Measurements from ENCODE around the gene COBL.

The COBL gene

DNA sequence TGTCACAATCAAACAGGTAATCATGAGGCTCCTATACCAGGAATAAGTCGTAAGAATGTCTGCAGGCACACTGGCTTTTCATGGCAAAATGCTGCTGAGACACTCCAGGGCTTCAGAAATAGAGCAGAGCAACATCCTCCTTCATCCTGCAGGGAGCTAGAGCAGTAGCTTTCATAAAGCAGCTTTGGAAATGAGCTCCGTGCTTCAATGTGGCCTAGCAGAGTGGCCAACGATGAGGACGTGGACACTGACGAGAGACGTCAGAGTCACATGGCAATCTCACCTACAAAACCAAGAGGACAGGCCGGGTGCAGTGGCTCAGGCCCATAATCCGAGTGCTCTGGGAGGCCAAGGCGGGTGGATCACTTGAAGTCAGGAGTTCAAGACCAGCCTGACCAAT lies 9.8 kb downstream of the COBL start:
- DNase-seq (ENCODE audit: low read depth), result no peak

- DNase-seq (ENCODE audit: low read depth), result no peak
Observed at GRCh38 chr7:51304729-51305128, 11.9 kb downstream of the COBL start.

DNA sequence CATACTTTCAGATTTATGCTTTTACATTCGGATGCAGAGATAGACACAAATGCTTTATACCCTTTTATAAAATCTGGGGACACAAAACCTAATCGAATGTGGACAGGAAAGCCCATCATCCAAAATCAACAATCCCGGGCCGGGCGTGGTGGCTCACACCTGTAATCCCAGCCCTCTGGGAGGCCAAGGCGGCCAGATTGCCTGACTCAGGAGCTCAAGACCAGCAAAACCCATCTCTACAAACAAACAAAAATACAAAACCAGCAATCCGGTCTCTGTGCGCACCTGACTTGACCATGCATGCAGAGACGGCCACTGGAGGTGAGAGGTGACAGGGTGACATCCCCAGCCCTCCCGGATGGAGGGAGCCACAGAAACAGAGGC lies 13.5 kb downstream of the COBL start:
- DNase-seq (ENCODE audit: low read depth), result no peak

DNA sequence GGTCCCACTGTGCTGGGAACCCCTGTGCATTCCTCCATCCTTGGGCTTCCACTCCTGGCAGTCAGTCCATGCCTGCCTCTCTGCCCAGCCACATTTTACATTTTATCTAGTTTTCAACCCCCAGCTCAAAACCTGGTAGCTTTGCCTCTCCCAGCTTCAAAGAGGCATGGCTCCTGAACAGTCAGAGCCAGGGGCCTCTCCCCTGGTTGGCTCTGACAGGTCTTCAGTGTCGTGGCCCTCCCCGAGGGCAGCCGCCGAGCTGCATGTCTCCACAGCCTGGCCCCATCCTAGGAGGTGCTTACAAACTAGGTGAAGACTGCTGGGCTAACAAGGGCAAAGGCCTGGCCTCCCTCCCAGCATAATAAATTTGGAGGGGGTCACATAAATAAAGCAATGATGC lies 14.8 kb downstream of the COBL start:
- no peak for DNase-seq (ENCODE audit: low read depth)

DNA sequence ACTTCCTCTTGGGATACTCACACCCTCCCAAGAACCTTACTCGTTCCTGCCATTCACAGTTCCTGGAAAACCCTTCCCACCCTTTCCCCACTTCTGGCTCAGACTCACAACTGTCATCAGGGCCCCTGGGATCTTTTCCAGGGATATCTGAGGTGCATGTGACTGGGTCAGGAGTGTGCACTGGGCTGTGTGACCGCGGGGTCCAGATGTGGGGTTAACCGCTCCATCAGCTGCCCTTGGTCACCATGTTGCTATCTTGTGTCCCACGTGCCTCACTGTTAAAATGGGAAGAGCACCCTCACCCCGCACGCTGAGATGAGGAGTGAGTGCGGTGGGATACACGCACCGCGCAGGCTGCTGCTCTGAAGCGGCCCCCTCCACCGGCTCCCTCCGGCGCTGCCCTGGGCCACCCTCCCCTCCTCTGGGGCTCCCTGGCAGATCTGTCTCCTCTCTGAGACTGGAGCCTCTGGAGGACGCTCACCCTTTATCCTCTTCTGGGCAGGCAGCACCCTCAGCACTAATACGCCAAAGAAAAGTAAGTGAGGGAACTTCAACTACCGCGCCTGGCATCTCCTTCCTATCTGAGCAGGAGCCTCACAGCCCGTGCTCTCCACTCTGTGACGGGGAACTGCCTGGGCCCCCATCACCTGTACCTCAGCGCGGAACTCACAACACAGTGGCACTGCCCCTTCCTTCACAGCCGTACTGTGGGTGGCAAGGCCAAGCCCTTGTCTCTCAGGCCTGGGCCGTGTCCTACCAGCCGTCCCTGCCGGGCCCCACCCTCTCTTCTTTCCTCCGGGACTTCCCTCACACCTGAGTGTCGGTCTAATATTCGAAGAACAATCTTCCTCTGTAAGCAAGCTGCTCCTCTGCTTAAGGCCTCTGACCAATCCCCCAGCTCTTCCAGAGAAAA lies 15.6 kb downstream of the COBL start:
- no peak for DNase-seq (ENCODE audit: low read depth)

DNA sequence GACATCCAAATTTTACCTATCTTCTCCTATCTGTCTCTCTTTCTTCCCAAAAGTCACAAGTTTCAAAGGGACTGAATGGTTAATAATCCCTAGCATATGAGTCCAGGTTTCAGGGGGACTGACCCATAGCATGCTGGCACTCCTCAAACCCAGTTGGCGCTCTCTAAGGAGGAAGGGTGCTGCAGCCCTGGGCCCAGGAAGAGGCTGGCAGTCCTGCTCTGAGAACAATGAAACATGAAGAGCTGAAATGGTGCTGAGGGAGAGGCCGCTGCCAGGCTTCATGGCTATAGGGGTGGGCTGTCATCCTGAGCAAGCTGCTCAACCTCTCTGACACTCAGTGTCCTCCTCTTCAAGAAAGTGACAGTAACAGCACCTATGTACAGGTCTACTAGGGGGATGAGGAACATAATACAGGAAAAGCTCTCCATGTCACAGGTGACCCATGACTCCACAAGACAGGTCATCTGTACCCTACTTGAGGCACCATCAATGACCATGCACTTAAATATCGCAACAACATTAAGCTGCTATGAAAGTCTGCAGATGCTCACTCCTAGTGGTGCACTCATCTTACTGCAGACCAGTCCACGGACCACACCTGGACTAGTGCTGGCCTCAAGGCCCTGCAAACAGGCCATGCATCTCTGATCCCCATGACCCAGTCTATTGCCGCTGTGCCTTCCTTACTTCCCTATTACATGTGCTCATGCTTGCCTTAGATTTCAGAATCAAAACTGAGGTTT lies 17.0 kb downstream of the COBL start:
- DNase-seq (ENCODE audit: low read depth), result no peak

- no peak for DNase-seq (ENCODE audit: low read depth)
Observed at GRCh38 chr7:51298912-51299311, 17.7 kb downstream of the COBL start.

DNA sequence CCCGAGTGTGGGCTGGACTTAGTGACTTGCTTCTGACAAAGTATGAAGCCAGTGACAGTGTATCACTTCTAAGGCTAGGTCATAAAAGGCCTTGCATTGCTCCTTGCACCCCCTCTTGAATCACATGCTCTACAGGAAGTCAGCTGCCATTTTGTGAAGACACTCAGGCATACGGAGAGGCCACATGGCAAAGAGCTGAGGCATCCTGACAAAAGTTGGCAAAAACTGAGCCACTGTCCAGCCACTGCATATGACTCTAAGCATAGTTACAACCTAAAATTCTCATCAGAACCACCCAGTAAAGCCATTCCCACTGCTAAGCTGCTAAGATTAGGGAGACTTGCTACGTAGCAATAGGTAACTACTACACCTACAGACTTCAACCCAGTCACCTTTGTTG lies 18.6 kb downstream of the COBL start:
- DNase-seq (ENCODE audit: low read depth), result no peak

- DNase-seq (ENCODE audit: low read depth), result no peak
Observed at GRCh38 chr7:51295440-51296245, 21.0 kb downstream of the COBL start.

DNA sequence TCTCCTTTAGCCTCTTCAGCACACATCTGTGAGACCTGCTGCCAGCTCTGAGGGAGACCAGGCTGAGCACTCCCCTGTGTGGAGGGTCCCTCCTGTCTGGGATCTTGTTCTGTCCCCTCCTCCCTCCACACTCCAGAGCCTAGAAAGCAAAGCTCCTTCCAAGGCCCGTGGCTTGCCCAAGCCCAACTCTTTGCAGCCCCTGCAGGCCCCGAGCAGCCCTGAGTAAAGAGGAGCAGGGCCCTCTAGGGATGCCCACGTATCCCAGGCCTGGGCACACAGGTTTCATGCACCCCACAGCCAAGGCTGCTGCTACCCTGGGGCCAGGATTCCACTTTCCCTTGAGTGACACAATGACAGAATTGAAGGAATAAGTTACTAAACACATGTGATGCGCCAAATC lies 24.0 kb downstream of the COBL start:
- DNase-seq (ENCODE audit: low read depth), result no peak

DNA sequence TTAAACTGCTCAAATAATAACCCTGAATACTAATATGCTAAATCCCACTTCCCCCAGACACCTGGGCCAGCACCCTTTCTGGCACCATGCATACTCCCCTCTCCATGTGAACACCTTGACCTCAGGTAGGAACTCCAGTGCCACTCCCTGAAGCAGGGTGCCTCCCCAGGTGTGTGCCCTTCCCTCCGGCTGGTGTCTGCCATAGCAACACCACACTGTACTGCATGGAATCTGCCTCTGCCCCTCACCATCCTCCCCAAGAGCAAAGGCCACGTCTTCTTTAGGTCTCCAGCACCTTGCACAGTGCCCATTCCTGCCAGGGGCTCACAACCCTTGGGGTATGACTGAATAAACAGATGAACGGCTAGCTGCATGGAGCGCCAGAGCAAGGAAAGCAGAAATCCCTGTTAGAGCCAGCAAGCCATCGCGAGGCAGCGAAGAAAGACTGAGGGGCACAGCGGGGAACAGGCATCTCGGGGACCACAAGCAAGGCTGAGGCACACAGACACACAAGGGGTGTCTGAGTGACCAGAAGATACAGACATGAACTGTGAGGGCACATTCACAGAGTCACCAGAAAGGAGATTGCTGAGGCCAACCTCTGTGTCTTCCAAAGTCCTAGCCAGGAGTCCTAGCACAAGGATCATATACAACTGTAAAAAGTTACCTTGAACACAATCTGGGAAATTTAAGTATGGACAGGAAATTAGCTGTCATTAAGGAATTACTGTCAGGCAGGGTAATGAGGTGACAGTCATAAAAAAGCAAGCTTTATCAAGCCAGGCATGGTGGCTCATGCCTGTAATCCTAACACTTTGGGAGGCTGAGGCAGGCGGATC lies 25.7 kb downstream of the COBL start:
- no peak for DNase-seq (ENCODE audit: low read depth)

GRCh38 chr7:51290304-51290637 lies 26.3 kb downstream of the COBL start:
- no peak for DNase-seq (ENCODE audit: low read depth)

GRCh38 chr7:51289623-51290303 lies 26.8 kb downstream of the COBL start:
- DNase-seq (ENCODE audit: low read depth), result no peak

DNA sequence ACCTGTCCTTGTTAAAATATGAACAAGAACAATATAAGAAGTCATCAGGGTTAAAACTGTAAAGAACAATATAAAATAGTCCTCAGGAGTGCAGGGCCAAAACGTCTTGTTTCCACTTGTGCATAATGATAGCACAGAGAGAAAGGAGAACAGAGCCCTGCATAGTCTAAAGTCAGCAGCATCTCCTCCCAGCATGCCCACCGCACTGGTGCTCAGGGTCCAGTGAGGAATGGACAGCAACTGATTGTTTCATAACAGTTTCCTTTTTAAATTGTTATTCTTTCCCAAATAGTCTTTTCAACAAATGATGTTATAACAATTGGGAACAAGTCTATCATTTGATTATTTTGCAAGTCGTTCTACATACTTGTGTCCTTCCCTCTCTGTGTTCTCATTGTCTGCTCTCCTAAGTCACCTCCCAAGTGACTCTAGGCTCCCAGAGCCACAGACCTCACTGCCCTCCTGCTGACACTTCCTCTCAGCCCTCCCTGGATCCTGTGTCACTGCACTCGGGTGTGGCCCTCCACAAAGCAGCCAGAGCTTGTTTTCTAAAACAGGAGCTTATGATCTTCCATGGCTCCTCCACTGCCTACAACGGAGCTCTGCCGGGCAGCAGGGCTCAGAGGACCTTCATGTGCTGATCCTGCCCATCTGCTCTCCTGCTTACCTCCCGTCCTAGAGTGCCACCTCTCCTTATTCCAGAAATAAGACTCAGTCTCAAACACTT lies 27.6 kb downstream of the COBL start:
- no peak for DNase-seq (ENCODE audit: low read depth)

DNA sequence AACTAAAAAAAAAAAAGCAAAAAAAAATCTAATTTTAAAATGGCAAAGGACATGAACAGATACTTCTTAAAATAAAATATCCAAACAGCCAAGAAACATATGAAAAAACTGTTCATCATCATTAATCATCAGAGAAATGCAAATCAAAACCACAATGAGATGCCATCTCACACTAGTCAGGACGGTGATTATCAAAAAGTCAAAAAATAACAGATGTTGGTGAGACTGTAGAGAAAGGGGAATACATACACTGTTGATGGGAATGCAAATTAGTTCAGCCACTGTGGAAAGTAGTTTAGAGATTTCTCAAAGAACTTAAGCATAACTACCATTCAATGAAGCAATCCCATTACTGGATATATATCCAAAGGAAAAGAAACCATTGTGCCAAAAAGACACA lies 30.2 kb downstream of the COBL start:
- no peak for DNase-seq (ENCODE audit: low read depth)

DNA sequence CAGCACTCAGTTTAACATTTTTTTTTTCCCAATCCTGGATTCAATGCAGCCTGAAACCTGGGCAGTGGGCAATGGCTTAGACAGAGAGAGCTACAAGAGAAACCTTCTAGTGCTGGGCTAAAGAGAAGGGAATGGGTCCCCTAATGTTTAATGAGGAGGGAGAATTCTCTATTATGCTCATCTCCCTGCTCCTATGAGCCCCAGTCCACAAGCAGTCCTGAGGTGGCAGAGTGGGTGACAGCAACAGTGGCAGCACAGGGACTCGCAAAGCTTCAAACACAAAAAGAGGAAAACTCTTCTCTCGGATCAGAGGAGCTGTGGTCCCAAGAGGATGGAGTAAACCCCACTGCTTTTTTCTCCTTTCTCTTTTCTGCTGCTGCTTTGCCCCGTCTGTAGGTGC lies 36.5 kb downstream of the COBL start:
- DNase-seq (ENCODE audit: low read depth), result no peak

DNA sequence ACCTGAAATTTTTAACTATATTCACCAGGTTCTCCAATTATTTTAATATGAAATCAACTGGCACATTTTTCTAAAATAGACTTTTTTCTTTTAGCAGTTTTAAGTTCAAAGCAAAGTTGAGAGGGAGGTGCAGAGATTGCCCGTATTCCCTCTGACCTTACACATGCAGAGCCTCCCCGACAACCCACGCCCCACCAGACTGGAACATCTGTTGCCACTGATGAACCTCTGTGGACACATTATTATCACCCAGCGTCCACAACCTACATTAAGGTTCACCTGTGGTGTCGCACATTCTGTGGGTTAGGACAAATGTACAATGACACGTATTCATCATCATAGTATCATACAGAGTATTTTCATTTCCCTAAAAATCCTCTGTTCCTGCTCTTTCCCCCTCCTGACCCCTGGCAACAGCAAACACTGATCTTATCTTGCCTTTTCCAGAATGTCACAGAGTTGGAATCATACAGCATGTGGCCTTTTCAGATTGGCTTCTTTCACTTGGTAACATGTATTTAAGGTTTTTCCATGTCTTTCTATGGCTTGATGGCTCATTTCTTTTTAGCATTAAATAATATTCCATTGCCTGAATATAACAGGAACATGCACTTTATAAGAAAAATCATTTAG lies 37.1 kb downstream of the COBL start:
- DNase-seq (ENCODE audit: low read depth), result no peak

DNA sequence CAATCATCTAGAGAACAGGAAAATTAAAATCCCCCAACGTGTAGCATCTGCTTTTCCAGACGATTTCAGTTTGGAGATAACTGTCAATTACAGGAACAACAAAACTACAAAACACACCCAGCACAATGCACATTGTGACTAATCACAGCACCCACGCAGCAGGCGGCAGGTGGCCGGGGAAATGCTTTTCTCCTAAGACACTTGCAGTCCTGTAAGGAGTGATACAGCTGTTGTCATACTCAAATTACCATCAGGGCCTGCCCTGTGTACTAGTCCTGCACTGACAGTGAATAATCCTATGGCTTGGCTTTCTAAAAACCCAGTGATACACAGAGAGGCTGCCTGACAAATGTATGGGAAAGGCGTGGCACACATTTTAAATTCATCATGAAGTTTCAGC lies 37.8 kb downstream of the COBL start:
- DNase-seq (ENCODE audit: low read depth), result no peak

- no peak for DNase-seq (ENCODE audit: low read depth)
Observed at GRCh38 chr7:51276967-51277366, 39.6 kb downstream of the COBL start.

- DNase-seq (ENCODE audit: low read depth), result no peak
Observed at GRCh38 chr7:51276091-51276605, 40.5 kb downstream of the COBL start.
